Esophagus muscularis mucosa (tissue), 3 donors: ENCODE measurements around the gene PDGFB.

Experiments
- POLR2A ChIP-seq: fragments of 450-650 bp; IDR thresholded peaks from one replicate; pipeline ENCODE4 v1.6.1; 2017; ENCODE audit warnings: antibody characterized with exemption, moderate library complexity, mild to moderate bottlenecking, low read depth
- POLR2AphosphoS5 ChIP-seq, 2 donors: sonication (generic); formaldehyde crosslinking; IDR thresholded peaks; one replicate each; pipeline ENCODE4 v1.6.1; 2017; ENCODE audit warnings: antibody characterized with exemption in 2 of 2
- TF ChIP-seq, protein P1 (sequence below), 3 experiments: fragments of 200-600 bp in 2 of 3; fragments of 450-650 bp in 1 of 3; sonication (generic) in 2 of 3; IDR thresholded peaks; one replicate each; pipeline ENCODE4 v1.5.1; 2017 to 2019; ENCODE audit warnings: antibody characterized with exemption in 3 of 3, mild to moderate bottlenecking in 2 of 3, moderate library complexity in 1 of 3

- TF ChIP-seq, protein P1, sequence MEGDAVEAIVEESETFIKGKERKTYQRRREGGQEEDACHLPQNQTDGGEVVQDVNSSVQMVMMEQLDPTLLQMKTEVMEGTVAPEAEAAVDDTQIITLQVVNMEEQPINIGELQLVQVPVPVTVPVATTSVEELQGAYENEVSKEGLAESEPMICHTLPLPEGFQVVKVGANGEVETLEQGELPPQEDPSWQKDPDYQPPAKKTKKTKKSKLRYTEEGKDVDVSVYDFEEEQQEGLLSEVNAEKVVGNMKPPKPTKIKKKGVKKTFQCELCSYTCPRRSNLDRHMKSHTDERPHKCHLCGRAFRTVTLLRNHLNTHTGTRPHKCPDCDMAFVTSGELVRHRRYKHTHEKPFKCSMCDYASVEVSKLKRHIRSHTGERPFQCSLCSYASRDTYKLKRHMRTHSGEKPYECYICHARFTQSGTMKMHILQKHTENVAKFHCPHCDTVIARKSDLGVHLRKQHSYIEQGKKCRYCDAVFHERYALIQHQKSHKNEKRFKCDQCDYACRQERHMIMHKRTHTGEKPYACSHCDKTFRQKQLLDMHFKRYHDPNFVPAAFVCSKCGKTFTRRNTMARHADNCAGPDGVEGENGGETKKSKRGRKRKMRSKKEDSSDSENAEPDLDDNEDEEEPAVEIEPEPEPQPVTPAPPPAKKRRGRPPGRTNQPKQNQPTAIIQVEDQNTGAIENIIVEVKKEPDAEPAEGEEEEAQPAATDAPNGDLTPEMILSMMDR (IDR thresholded peaks at IDR 0.05): no peak
- no peak for TF ChIP-seq POLR2AphosphoS5 (IDR thresholded peaks at IDR 0.05)
- TF ChIP-seq POLR2A: no peak
Observed at GRCh38 chr22:39184586-39185577, 59.9 kb downstream of the PDGFB start.
